GM06990 (cell line): ENCODE results near the gene TKT.

ENCODE experiments used
- DNase-seq: peaks from one replicate; pipeline ENCODE4 v3.0.0-alpha.2; 2011; ENCODE audit not compliant: insufficient read length; ENCODE audit errors: extremely low read depth
- H3K27me3 ChIP-seq: replicated peaks from 2 replicates; pipeline ENCODE4 v1.6.0; 2011; ENCODE audit warnings: low read length; ENCODE audit not compliant: control insufficient read depth, insufficient read depth
- H3K36me3 ChIP-seq: 2 replicates; pipeline ENCODE4 v1.5.1; 2011; ENCODE audit warnings: low read length; ENCODE audit not compliant: control insufficient read depth, insufficient read depth
- H3K4me3 ChIP-seq: replicated peaks from 2 replicates; pipeline ENCODE4 v1.5.1; 2011; ENCODE audit warnings: low read depth, mild to moderate bottlenecking, control low read depth, low read length
- TF ChIP-seq, protein P1 (sequence below): IDR thresholded peaks from 2 replicates; pipeline ENCODE4 v1.5.1; 2011; ENCODE audit warnings: low read length, control low read depth, mild to moderate bottlenecking, inconsistent platforms; ENCODE audit not compliant: insufficient read depth, poor library complexity, severe bottlenecking

TKT gene

DNA sequence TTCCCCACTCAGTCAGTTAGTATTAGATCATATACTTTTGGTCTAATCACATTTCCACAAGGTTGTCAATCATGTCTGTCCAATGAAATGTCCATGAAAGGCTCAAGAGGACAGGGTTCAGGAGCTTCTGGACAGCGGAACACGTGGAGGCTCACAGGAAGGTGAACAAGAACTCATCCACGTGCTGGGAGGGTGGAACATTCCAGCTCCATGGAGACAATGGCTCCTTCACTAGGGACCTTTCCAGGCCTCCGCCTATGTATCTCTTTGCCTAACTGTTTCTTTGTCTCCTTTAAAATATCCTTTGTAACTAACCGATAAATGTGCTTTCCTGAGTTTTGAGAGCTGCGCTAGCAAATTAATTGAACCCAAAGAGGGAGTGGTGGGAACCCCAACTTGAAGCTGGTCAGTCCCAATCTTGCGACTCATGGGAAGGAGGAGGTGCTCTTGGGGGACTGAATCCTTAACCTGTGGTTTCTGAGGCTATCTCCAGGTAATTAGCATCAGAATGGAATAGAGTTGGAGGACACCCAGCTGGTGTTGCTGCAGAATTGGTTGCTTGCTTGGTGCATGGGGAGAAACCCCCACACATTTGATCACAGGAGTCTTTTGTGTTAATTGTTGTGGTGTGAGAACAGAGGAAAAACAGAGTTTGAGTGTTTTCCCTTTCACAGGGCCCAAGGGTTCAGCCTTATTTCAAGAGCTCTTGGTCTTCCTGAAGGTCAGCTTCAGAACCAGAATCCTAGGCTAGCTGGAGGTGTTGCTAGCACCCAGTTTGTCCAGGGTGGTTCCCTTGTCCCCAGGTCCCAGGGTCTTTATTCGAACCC lies 3.0 kb upstream of the TKT start:
- H3K36me3 ChIP-seq: no peaks in the 10 kb centered on the region
- no peak overlapping the region for H3K4me3 ChIP-seq
- TF ChIP-seq, protein P1, sequence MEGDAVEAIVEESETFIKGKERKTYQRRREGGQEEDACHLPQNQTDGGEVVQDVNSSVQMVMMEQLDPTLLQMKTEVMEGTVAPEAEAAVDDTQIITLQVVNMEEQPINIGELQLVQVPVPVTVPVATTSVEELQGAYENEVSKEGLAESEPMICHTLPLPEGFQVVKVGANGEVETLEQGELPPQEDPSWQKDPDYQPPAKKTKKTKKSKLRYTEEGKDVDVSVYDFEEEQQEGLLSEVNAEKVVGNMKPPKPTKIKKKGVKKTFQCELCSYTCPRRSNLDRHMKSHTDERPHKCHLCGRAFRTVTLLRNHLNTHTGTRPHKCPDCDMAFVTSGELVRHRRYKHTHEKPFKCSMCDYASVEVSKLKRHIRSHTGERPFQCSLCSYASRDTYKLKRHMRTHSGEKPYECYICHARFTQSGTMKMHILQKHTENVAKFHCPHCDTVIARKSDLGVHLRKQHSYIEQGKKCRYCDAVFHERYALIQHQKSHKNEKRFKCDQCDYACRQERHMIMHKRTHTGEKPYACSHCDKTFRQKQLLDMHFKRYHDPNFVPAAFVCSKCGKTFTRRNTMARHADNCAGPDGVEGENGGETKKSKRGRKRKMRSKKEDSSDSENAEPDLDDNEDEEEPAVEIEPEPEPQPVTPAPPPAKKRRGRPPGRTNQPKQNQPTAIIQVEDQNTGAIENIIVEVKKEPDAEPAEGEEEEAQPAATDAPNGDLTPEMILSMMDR: no peak
- no peaks in the 10 kb centered on the region for H3K27me3 ChIP-seq
- no peak for DNase-seq

DNA sequence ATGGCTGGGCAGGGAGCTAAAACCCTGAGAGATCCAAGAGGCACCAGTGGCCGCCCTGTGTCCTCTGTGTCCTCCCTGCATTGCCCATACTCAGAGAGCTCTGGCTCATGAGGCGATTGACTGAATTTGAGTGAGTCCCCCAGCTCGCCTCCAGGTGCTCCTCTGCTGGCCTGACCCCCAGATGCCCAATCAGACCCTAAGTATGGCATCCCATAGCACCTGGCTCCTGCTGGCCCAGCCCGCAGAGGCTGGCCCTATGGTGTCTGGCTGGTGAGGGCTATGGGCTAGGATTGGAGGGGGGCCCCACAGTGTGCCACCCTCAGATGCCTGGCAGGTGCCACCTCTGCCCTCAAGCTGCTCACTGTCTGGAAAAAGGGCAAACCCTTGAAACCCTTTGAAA lies 1.6 kb upstream of the TKT start:
- Histone ChIP-seq H3K36me3 (no peaks in the 10 kb centered on the region), H3K27me3 (no peaks in the 10 kb centered on the region), H3K4me3 (no peak overlapping the region)
- TF ChIP-seq, protein P1: no peak
- DNase-seq: no peak

DNA sequence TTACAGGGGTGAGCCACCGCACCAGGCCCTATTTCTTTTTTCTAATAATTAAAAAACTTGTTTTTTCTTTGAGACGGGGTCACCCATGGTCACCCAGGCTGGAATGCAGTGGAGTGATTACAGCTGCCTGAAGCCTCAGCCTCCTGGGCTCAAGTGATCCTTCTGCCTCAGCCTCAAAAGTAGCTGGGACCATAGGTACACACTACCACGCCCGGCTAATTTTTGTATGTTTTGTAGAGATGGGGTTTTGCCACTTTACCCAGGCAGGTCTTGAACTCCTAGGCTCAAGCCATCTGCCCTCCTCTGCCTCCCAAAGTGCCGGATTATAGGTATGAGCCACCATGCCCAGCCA lies 858 bp upstream of the TKT start:
- Histone ChIP-seq H3K36me3 (no peaks in the 10 kb centered on the region), H3K4me3 (no peak overlapping the region), H3K27me3 (no peaks in the 10 kb centered on the region)
- no peak for DNase-seq
- TF ChIP-seq, protein P1: no peak

DNA sequence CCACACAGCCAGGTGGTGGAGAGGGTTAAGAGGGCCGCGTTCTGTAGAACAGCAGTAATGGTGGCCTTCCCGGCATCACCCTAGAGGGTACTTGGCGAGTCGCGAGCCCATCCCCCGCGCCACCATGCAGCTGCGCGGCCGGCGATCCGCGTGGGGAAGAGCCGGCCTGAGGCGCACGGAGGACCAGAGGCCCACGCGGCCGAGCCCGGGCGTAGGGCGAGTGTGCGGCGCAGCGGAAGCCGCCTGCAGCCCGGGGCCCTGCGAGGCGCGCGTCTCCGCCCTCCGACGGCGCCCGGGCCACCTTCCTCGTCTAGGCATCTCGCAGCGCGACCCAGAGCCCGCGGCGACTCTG lies 423 bp downstream of the TKT start:
- peak; percentile 74 for DNase-seq
- peak overlapping the region; percentile 89 for H3K4me3 ChIP-seq
- TF ChIP-seq, protein P1: no peak
- no peaks in the 10 kb centered on the region for H3K27me3 ChIP-seq
- H3K36me3 ChIP-seq: no peaks in the 10 kb centered on the region; the same call in 1 of the 2 replicates

DNA sequence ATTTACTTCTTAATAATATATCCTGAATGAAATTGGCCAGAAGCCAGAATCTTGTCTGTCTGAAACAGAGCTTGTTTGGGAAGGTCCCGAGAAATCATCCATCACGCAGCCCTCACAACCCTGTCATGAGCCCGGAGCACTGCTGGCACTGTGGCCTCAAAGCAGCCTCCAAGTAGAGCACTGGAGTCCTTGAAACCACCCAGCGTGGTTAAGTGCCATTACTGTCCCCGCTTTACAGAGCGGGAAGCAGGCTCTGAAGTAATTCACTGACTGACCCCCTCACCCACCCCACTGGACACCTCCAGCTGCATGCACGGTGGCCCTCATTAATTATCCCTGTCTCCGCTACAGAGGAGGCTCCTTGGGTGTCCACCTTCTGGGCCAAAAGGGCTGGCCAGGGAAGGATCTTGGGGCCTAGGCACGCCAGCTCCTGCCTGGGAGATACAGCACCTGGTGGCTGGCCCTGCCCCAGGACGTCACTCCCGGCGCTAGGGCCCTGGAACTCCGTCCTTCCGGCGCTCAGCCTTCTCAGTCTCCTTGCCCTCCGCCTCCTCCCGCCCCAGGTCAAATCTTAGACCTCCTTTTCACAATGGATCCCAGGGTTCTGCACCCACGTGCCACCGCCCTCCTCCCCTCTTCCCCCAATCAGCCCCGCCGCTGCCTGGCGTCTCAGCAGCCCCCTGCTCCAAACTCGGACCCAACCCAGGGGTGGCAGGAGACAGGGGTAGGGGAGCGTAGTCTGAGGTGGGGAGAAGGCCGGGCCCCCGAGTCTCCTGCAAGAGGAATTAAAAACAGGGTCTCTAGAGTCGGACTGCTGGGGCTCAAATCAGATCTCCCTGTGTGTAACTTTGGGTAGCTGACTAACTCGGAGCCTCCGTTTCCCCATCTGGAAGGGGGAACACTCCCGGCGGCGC lies 1.1 kb downstream of the TKT start:
- Histone ChIP-seq H3K4me3 (peak overlapping the region; percentile 89), H3K36me3 (no peaks in the 10 kb centered on the region; the same call in 1 of the 2 replicates), H3K27me3 (no peaks in the 10 kb centered on the region)
- TF ChIP-seq, protein P1: no peak
- DNase-seq: peak; percentile 74
